H1 (cell line): Measurements from ENCODE around the gene DOK7. TPM values are rescaled to one million over a fixed set of nuclear protein-coding genes. Genes with fewer than 3 reads are reported as not detected.

ENCODE experiments used
- E2F6 ChIP-seq: IDR thresholded peaks from 2 replicates; pipeline ENCODE4 v1.6.1; 2012; ENCODE audit warnings: inconsistent platforms
- MAFK ChIP-seq: IDR thresholded peaks from 2 replicates; pipeline ENCODE4 v1.6.1; 2012; ENCODE audit warnings: low read depth, mild to moderate bottlenecking, improper control_type of control experiment, low read length
- RXRA ChIP-seq: IDR thresholded peaks from 2 replicates; pipeline ENCODE4 v1.6.1; 2011; ENCODE audit warnings: low read depth, mild to moderate bottlenecking, low read length, moderate library complexity; ENCODE audit not compliant: insufficient read depth
- polyA plus RNA-seq, 7 experiments: library from polyadenylated mRNA; depleted of rRNA in 3 of 7; stranded (reverse) in 5 of 7; unstranded in 2 of 7; fragments of >200 nt in 5 of 7; fragments of 200-250 nt in 2 of 7; gene quantifications; 1 replicate in 5 of 7; 2 replicates in 1 of 7; 4 replicates in 1 of 7; pipeline versions ENCODE4 v1.2.1 to v1.2.3, GENCODE V29; 2011 to 2013; ENCODE audit warnings: missing spikeins in 2 of 7, mixed read lengths in 2 of 7
- total RNA-seq: library from RNA; stranded (reverse); fragmentation: NEBNext Ultra II Directional; extraction: Animal tissue kit (Norgen Biotek cat#: 25700); gene quantifications from 2 replicates; pipeline ENCODE4 v1.2.1, GENCODE V29; 2021

DOK7 gene
- total and polyA plus RNA-seq, 2 of the 8 experiments (the other 6 are each of a cell fraction or from before 2014, with no cell fraction given): 0.32 TPM; not detected in 1

- no peak for TF ChIP-seq E2F6
- no peak for TF ChIP-seq MAFK
- no peak for TF ChIP-seq RXRA
Observed at GRCh38 chr4:3415471-3416141, 47.5 kb upstream of the DOK7 start (continued).
